Ishikawa (cell line): ENCODE data around the gene GLI3.

ENCODE experiments used
- CEBPB ChIP-seq: IDR thresholded peaks from 2 replicates; pipeline ENCODE4 v1.6.1; 2012
- CREB1 ChIP-seq: IDR thresholded peaks from 2 replicates; pipeline ENCODE4 v1.6.1; 2012; ENCODE audit warnings: low read depth
- EGR1 ChIP-seq: IDR thresholded peaks from 2 replicates; pipeline ENCODE4 v1.6.1; 2012
- EP300 ChIP-seq: IDR thresholded peaks from 2 replicates; pipeline ENCODE4 v1.6.1; 2012; ENCODE audit warnings: borderline replicate concordance
- FOXM1 ChIP-seq: IDR thresholded peaks from 2 replicates; pipeline ENCODE4 v1.6.1; 2012; ENCODE audit warnings: low read depth, borderline replicate concordance
- NFIC ChIP-seq: IDR thresholded peaks from 2 replicates; pipeline ENCODE4 v1.6.1; 2012
- RAD21 ChIP-seq: IDR thresholded peaks from 2 replicates; pipeline ENCODE4 v1.6.1; 2012; ENCODE audit warnings: low read depth
- TAF1 ChIP-seq: IDR thresholded peaks from 2 replicates; pipeline ENCODE4 v1.6.1; 2012; ENCODE audit warnings: low read depth, mild to moderate bottlenecking
- TCF12 ChIP-seq: IDR thresholded peaks from 2 replicates; pipeline ENCODE4 v1.6.1; 2012; ENCODE audit warnings: low read depth
- TEAD4 ChIP-seq: IDR thresholded peaks from 2 replicates; pipeline ENCODE4 v1.6.1; 2012
- YY1 ChIP-seq: IDR thresholded peaks from 2 replicates; pipeline ENCODE4 v1.6.1; 2012; ENCODE audit warnings: low read depth
- ZBTB7A ChIP-seq: IDR thresholded peaks from 2 replicates; pipeline ENCODE4 v1.6.1; 2012; ENCODE audit warnings: low read depth
- TF ChIP-seq, protein P1 (sequence below): IDR thresholded peaks from 2 replicates; pipeline ENCODE4 v1.6.1; 2012; ENCODE audit warnings: low read depth, mild to moderate bottlenecking
- TF ChIP-seq, protein P2 (sequence below): IDR thresholded peaks from 2 replicates; pipeline ENCODE4 v1.6.1; 2012
- TF ChIP-seq, protein P3 (sequence below): IDR thresholded peaks from 2 replicates; pipeline ENCODE4 v1.6.1; 2012

GLI3 gene

DNA sequence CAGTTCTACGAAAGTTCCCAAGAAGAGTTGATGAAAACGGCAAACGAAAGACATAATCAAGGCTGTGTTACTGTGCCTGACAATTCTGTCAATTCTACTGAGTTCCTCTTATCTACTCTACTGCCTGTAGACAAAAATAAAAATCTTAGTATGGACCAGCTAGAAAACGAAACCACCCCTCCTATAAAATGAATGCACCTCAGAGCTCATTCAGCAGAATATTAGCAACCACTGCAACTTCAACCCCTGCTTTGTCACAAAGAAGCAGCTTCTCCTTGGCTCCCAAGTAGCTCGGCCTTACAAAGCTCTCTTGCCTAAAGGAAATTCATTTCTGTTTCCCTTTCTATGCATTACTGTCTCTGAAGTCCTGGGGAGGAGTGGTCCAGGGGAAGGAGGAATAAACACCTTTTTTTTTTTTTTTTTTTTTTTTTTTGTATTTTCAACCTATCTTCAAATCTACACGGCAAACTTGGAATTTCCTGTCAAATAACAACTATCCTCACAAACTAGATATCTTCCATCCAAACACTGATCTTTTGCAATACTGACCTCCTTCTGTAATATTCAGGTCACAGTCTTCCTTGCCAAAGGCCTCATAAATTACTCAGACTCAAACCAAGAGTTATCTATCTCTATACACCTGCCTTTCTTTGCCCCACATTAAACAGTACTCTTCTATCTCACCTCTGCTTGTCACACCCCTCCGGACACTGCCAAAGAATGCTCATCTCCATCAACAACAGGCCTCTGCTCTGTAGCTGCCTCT lies 74.3 kb downstream of the GLI3 start:
- TF ChIP-seq, protein P1, sequence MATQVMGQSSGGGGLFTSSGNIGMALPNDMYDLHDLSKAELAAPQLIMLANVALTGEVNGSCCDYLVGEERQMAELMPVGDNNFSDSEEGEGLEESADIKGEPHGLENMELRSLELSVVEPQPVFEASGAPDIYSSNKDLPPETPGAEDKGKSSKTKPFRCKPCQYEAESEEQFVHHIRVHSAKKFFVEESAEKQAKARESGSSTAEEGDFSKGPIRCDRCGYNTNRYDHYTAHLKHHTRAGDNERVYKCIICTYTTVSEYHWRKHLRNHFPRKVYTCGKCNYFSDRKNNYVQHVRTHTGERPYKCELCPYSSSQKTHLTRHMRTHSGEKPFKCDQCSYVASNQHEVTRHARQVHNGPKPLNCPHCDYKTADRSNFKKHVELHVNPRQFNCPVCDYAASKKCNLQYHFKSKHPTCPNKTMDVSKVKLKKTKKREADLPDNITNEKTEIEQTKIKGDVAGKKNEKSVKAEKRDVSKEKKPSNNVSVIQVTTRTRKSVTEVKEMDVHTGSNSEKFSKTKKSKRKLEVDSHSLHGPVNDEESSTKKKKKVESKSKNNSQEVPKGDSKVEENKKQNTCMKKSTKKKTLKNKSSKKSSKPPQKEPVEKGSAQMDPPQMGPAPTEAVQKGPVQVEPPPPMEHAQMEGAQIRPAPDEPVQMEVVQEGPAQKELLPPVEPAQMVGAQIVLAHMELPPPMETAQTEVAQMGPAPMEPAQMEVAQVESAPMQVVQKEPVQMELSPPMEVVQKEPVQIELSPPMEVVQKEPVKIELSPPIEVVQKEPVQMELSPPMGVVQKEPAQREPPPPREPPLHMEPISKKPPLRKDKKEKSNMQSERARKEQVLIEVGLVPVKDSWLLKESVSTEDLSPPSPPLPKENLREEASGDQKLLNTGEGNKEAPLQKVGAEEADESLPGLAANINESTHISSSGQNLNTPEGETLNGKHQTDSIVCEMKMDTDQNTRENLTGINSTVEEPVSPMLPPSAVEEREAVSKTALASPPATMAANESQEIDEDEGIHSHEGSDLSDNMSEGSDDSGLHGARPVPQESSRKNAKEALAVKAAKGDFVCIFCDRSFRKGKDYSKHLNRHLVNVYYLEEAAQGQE: no peak
- TF ChIP-seq TCF12: no peak
- TF ChIP-seq EGR1: no peak
- no peak for TF ChIP-seq YY1
- no peak for TF ChIP-seq CREB1
- TF ChIP-seq RAD21: no peak
- no peak for TF ChIP-seq TAF1
- TF ChIP-seq ZBTB7A: no peak
- TF ChIP-seq TEAD4: no peak
- TF ChIP-seq CEBPB: no peak
- TF ChIP-seq NFIC: no peak
- no peak for TF ChIP-seq FOXM1
- TF ChIP-seq, protein P2, sequence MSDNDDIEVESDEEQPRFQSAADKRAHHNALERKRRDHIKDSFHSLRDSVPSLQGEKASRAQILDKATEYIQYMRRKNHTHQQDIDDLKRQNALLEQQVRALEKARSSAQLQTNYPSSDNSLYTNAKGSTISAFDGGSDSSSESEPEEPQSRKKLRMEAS: no peak
- TF ChIP-seq, protein P3, sequence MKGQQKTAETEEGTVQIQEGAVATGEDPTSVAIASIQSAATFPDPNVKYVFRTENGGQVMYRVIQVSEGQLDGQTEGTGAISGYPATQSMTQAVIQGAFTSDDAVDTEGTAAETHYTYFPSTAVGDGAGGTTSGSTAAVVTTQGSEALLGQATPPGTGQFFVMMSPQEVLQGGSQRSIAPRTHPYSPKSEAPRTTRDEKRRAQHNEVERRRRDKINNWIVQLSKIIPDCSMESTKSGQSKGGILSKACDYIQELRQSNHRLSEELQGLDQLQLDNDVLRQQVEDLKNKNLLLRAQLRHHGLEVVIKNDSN: no peak
- no peak for TF ChIP-seq EP300

DNA sequence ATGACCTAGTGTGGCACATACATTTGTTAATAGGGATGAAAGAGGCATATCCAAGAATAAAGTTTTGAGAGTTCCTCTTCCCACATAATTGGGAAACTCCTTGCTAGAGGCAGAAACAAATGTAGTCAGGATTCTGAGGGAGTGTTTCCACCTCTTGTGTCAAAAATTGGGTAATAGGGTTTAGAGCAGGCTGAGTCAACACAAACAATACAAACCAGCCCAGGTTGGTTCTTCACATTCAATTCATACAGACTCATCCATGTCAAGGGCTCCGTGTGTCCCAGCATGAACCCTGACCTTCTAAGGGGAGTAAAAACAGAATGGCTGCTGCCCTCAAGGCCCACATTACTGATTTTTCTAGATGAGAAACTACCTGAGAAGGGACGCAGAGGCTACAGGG lies 75.3 kb downstream of the GLI3 start:
- TF ChIP-seq, protein P2: no peak
- TF ChIP-seq NFIC (no peak), EGR1 (no peak), TAF1 (no peak), ZBTB7A (no peak), RAD21 (no peak), TEAD4 (no peak), CREB1 (no peak), CEBPB (no peak), FOXM1 (no peak), EP300 (no peak), YY1 (no peak), TCF12 (no peak)
- TF ChIP-seq, protein P3: no peak
- TF ChIP-seq, protein P1: no peak

DNA sequence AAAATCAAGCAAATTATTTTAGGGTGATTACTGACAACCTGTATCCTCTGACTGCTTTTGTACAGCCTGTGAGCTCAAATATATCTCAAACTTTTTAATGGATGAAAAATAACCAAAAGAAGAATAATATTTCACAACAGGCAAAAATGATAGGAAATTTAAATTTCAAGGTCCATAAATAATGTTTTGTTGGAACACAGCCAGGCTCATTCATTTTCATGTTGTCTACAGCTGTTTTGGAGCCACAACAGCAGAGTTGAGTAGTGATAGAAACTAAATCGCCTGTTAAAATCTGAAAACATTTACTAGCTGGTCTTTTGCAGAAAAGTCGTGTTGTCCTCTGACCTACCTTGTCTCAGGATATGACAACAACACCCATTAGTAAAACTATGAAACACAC lies 75.9 kb downstream of the GLI3 start:
- TF ChIP-seq, protein P1: no peak
- no peak for TF ChIP-seq TEAD4
- no peak for TF ChIP-seq NFIC
- no peak for TF ChIP-seq CREB1
- no peak for TF ChIP-seq EGR1
- no peak for TF ChIP-seq FOXM1
- no peak for TF ChIP-seq YY1
- TF ChIP-seq ZBTB7A: no peak
- TF ChIP-seq CEBPB: no peak
- TF ChIP-seq, protein P3: no peak
- TF ChIP-seq EP300: no peak
- no peak for TF ChIP-seq TCF12
- TF ChIP-seq RAD21: no peak
- TF ChIP-seq TAF1: no peak

DNA sequence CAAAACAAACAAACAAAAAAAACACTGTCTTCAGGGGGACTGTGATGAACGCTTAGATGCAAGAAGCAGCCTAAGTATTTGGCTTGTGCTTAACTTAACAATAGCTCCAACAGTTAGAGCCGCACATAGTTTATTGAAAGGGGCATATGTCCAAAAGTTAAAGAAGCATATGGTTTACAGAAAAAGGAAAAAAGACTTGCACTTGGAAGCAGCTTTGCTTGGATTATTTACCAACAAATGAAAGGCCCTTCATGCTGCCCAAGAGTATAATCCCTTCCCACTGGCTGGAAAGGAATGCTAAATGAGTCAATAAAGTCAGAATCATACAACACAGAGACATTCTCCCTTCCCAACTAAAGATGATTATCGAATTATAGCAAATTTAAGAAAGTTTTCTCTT lies 77.9 kb downstream of the GLI3 start:
- TF ChIP-seq TEAD4: no peak
- no peak for TF ChIP-seq TAF1
- TF ChIP-seq, protein P3: no peak
- no peak for TF ChIP-seq TCF12
- no peak for TF ChIP-seq RAD21
- no peak for TF ChIP-seq EP300
- TF ChIP-seq CREB1: no peak
- TF ChIP-seq EGR1: no peak
- no peak for TF ChIP-seq ZBTB7A
- TF ChIP-seq, protein P1: no peak
- TF ChIP-seq YY1: no peak
